HEK293T (cell line): ENCODE results near the gene PSMB4.

Source experiments
- ARNT ChIP-seq: fragments of 450-650 bp; IDR thresholded peaks from 2 replicates; pipeline ENCODE4 v1.6.1; 2017; ENCODE audit warnings: mild to moderate bottlenecking
- BHLHE40 ChIP-seq: fragments of 450-650 bp; IDR thresholded peaks from 2 replicates; pipeline ENCODE4 v1.6.1; 2016; ENCODE audit warnings: mild to moderate bottlenecking, moderate library complexity, borderline replicate concordance
- ELF4 ChIP-seq: fragments of 450-650 bp; IDR thresholded peaks from 2 replicates; pipeline ENCODE4 v1.6.1; 2017; ENCODE audit warnings: antibody characterized with exemption
- FOXA1 ChIP-seq: fragments of 450-650 bp; IDR thresholded peaks from 2 replicates; pipeline ENCODE4 v1.6.1; 2016; ENCODE audit warnings: mild to moderate bottlenecking
- FOXK2 ChIP-seq: fragments of 450-650 bp; IDR thresholded peaks from 2 replicates; pipeline ENCODE4 v1.6.1; 2016; ENCODE audit warnings: mild to moderate bottlenecking
- FOXM1 ChIP-seq: fragments of 450-650 bp; IDR thresholded peaks from 2 replicates; pipeline ENCODE4 v1.6.1; 2017; ENCODE audit warnings: mild to moderate bottlenecking, borderline replicate concordance
- HDGF ChIP-seq: fragments of 450-650 bp; IDR thresholded peaks from 2 replicates; pipeline ENCODE4 v1.6.1; 2017; ENCODE audit warnings: antibody characterized with exemption, borderline replicate concordance
- LEF1 ChIP-seq: fragments of 450-650 bp; IDR thresholded peaks from 2 replicates; pipeline ENCODE4 v1.6.1; 2017; ENCODE audit warnings: mild to moderate bottlenecking, borderline replicate concordance
- SP1 ChIP-seq: fragments of 450-650 bp; IDR thresholded peaks from 2 replicates; pipeline ENCODE4 v1.6.1; 2017
- SUZ12 ChIP-seq: fragments of 450-650 bp; IDR thresholded peaks from 2 replicates; pipeline ENCODE4 v1.6.1; 2016; ENCODE audit warnings: mild to moderate bottlenecking
- TARDBP ChIP-seq: fragments of 450-650 bp; IDR thresholded peaks from 2 replicates; pipeline ENCODE4 v1.6.1; 2016
- ZNF384 ChIP-seq: fragments of 450-650 bp; IDR thresholded peaks from 2 replicates; pipeline ENCODE4 v1.6.1; 2016

DNA sequence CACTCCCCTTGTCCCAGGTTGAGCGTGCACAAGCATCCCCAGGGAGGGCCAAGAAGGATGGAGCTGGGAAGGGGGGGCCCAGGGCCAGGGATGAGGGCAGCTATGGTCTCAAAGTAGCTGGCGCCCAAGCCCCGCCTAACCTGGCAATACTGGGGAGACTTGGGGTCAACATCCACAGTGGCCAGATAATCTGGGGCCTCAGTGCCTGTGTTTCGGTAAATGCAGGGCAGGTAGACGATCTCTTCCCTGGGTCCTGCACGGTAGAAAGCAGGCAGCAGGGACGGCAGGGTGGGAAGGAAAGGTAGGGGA is 30.1 kb upstream of the PSMB4 start:
- TF ChIP-seq FOXA1 (no peak), FOXK2 (no peak), BHLHE40 (no peak), SP1 (no peak), ZNF384 (no peak), ELF4 (no peak), TARDBP (no peak), SUZ12 (no peak), LEF1 (no peak), HDGF (no peak), ARNT (no peak), FOXM1 (no peak)
